HUES64 (cell line): ENCODE data around the gene NOP58.
"Not testable (repeated sequence)": the region's sequence is repeated elsewhere in the genome, so short reads cannot be mapped to it uniquely, and the experiment has no call there.

Experiments used
- H3K27ac ChIP-seq: 2 replicates; pipeline ENCODE4 v1.7.0; 2013; ENCODE audit warnings: low read depth, low read length, inconsistent platforms
- H3K27me3 ChIP-seq: 2 replicates; pipeline ENCODE4 v1.6.1; 2013; ENCODE audit warnings: mild to moderate bottlenecking, low read length; ENCODE audit not compliant: insufficient read depth
- H3K36me3 ChIP-seq: 2 replicates; pipeline ENCODE4 v1.6.1; 2013; ENCODE audit warnings: mild to moderate bottlenecking, low read length; ENCODE audit not compliant: insufficient read depth
- H3K4me1 ChIP-seq: 2 replicates; pipeline ENCODE4 v1.6.1; 2013; ENCODE audit warnings: mild to moderate bottlenecking, low read length, moderate library complexity; ENCODE audit not compliant: insufficient read depth
- H3K4me3 ChIP-seq: 2 replicates; pipeline ENCODE4 v1.5.1; 2013; ENCODE audit warnings: mild to moderate bottlenecking, low read length, moderate library complexity
- H3K9ac ChIP-seq: 2 replicates; pipeline ENCODE4 v1.6.1; 2013; ENCODE audit warnings: mild to moderate bottlenecking, low read depth, low read length
- H3K9me3 ChIP-seq: 2 replicates; pipeline ENCODE4 v1.6.1; 2013; ENCODE audit warnings: low read depth, low read length; ENCODE audit not compliant: insufficient read depth
- WGBS: fragments of 150-250, 120-280 bp; methylation state at CpG from one replicate; pipeline ENCODE4 v1.1.7; 2013; ENCODE audit warnings: missing lambda C conversion rate; 5-methylcytosine and 5-hydroxymethylcytosine counted together

Gene NOP58

GRCh38 chr2:202270487-202270886 is 4.9 kb downstream of the NOP58 start:
- H3K9me3 ChIP-seq = no peaks in the 10 kb centered on the region
- no peak overlapping the region for H3K27ac ChIP-seq
- peaks cover 10% of the 10 kb centered on the region; the same call in 1 of the 2 replicates for H3K4me1 ChIP-seq
- no peak overlapping the region for H3K4me3 ChIP-seq
- H3K9ac ChIP-seq = no peak overlapping the region
- H3K36me3 ChIP-seq = peaks cover 24% of the 10 kb centered on the region
- 91% methylated on average over 3 of the region's 3 CpGs for WGBS
- no peaks in the 10 kb centered on the region for H3K27me3 ChIP-seq

- peaks cover 71% of the 10 kb centered on the region for H3K36me3 ChIP-seq
- H3K27ac ChIP-seq, H3K4me3 ChIP-seq, H3K9me3 ChIP-seq, H3K9ac ChIP-seq, H3K4me1 ChIP-seq, H3K27me3 ChIP-seq: not testable (repeated sequence)
- 96% methylated on average over 11 of the region's 11 CpGs for WGBS
These were observed 10.6 kb downstream of the NOP58 start for GRCh38 chr2:202276078-202276720.

GRCh38 chr2:202278036-202278760 is 12.6 kb downstream of the NOP58 start:
- peaks cover 85% of the 10 kb centered on the region for H3K36me3 ChIP-seq
- H3K27me3 ChIP-seq = no peaks in the 10 kb centered on the region
- H3K4me1 ChIP-seq = no peaks in the 10 kb centered on the region
- no peak overlapping the region for H3K9ac ChIP-seq
- 94% methylated on average over 4 of the region's 6 CpGs for WGBS
- no peaks in the 10 kb centered on the region for H3K9me3 ChIP-seq
- no peak overlapping the region for H3K4me3 ChIP-seq
- no peak overlapping the region for H3K27ac ChIP-seq

GRCh38 chr2:202278944-202279343 is 13.4 kb downstream of the NOP58 start:
- Histone ChIP-seq H3K36me3 (peaks cover 91% of the 10 kb centered on the region), H3K4me1 (no peaks in the 10 kb centered on the region), H3K27ac (no peak overlapping the region), H3K4me3 (no peak overlapping the region), H3K27me3 (no peaks in the 10 kb centered on the region), H3K9ac (no peak overlapping the region), H3K9me3 (no peaks in the 10 kb centered on the region)
- 92% methylated on average over 1 of the region's 1 CpG for WGBS

GRCh38 chr2:202286595-202286994 is 21.0 kb downstream of the NOP58 start:
- Histone ChIP-seq H3K9ac (no peak overlapping the region), H3K36me3 (peaks cover 99% of the 10 kb centered on the region), H3K4me1 (no peaks in the 10 kb centered on the region), H3K27me3 (no peaks in the 10 kb centered on the region), H3K4me3 (no peak overlapping the region), H3K27ac (no peak overlapping the region), H3K9me3 (no peaks in the 10 kb centered on the region)

- Histone ChIP-seq H3K4me3 (no peak overlapping the region), H3K36me3 (peaks cover 99% of the 10 kb centered on the region)
- WGBS = 96% methylated on average over 8 of the region's 9 CpGs
These were observed 24.0 kb downstream of the NOP58 start for GRCh38 chr2:202289394-202290204.

GRCh38 chr2:202290316-202290715 is 24.8 kb downstream of the NOP58 start:
- peaks cover 99% of the 10 kb centered on the region for H3K36me3 ChIP-seq
- 96% methylated on average over 2 of the region's 3 CpGs for WGBS

More at GRCh38 chr2:202289394-202290204, 24.0 kb downstream of the NOP58 start:
- no peaks in the 10 kb centered on the region for H3K9me3 ChIP-seq
- H3K4me1 ChIP-seq = no peaks in the 10 kb centered on the region
- no peak overlapping the region for H3K27ac ChIP-seq
- no peaks in the 10 kb centered on the region for H3K27me3 ChIP-seq
- H3K9ac ChIP-seq = no peak overlapping the region

GRCh38 chr2:202290970-202291369 is 25.4 kb downstream of the NOP58 start:
- no peaks in the 10 kb centered on the region for H3K9me3 ChIP-seq
- H3K9ac ChIP-seq = no peak overlapping the region
- no peaks in the 10 kb centered on the region for H3K27me3 ChIP-seq
- H3K27ac ChIP-seq = no peak overlapping the region
- H3K4me3 ChIP-seq = no peak overlapping the region
- no peaks in the 10 kb centered on the region for H3K4me1 ChIP-seq
- 100% methylated on average over 1 of the region's 1 CpG for WGBS
- peaks cover 99% of the 10 kb centered on the region for H3K36me3 ChIP-seq

More at GRCh38 chr2:202290316-202290715, 24.8 kb downstream of the NOP58 start:
- Histone ChIP-seq H3K9me3 (no peaks in the 10 kb centered on the region), H3K9ac (no peak overlapping the region), H3K27ac (no peak overlapping the region), H3K4me1 (no peaks in the 10 kb centered on the region), H3K27me3 (no peaks in the 10 kb centered on the region), H3K4me3 (no peak overlapping the region)

- WGBS = 100% methylated on average over 1 of the region's 1 CpG
- peaks cover 100% of the 10 kb centered on the region for H3K36me3 ChIP-seq
- no peaks in the 10 kb centered on the region for H3K4me1 ChIP-seq
- H3K9ac ChIP-seq = no peak overlapping the region
- H3K27ac ChIP-seq = no peak overlapping the region
- no peaks in the 10 kb centered on the region for H3K9me3 ChIP-seq
- H3K4me3 ChIP-seq = no peak overlapping the region
- H3K27me3 ChIP-seq = no peaks in the 10 kb centered on the region
These were observed 34.1 kb downstream of the NOP58 start for GRCh38 chr2:202299712-202300111.

- peaks cover 72% of the 10 kb centered on the region for H3K36me3 ChIP-seq
These were observed 40.5 kb downstream of the NOP58 start for GRCh38 chr2:202306034-202306433.

GRCh38 chr2:202307690-202308089 is 42.1 kb downstream of the NOP58 start:
- Histone ChIP-seq H3K9ac (no peak overlapping the region), H3K27ac (no peak overlapping the region; the same call in 1 of the 2 replicates), H3K36me3 (peaks cover 55% of the 10 kb centered on the region), H3K27me3 (no peaks in the 10 kb centered on the region), H3K9me3 (no peaks in the 10 kb centered on the region), H3K4me3 (no peak overlapping the region), H3K4me1 (no peaks in the 10 kb centered on the region)
- WGBS = 88% methylated on average over 3 of the region's 3 CpGs

More at GRCh38 chr2:202306034-202306433, 40.5 kb downstream of the NOP58 start:
- no peak overlapping the region for H3K4me3 ChIP-seq
- H3K9me3 ChIP-seq = no peaks in the 10 kb centered on the region
- 95% methylated on average over 3 of the region's 3 CpGs for WGBS
- H3K27ac ChIP-seq = no peak overlapping the region
- no peak overlapping the region for H3K9ac ChIP-seq
- H3K27me3 ChIP-seq = no peaks in the 10 kb centered on the region
- H3K4me1 ChIP-seq = no peaks in the 10 kb centered on the region
